HepG2 (cell line): ENCODE measurements around the gene ENTPD1. TPM values are rescaled to one million over a fixed set of nuclear protein-coding genes. Genes with fewer than 3 reads are reported as not detected.

Experiments used
- CBX1 ChIP-seq: IDR thresholded peaks from one replicate; pipeline ENCODE4 v1.6.1; 2016; ENCODE audit warnings: antibody characterized with exemption, low read depth
- ELF3 ChIP-seq: IDR thresholded peaks from 2 replicates; pipeline ENCODE4 v1.6.1; 2016; ENCODE audit warnings: missing genetic modification reagents, missing compliant biosample characterization
- ETV5 ChIP-seq: IDR thresholded peaks from 2 replicates; pipeline ENCODE4 v1.6.1; 2018; ENCODE audit warnings: missing biosample characterization, missing genetic modification reagents, inconsistent platforms, borderline replicate concordance
- FLYWCH1 ChIP-seq: sonication (generic); formaldehyde crosslinking; IDR thresholded peaks from 2 replicates; pipeline ENCODE4 v1.8.1; 2023; ENCODE audit warnings: mild to moderate bottlenecking, missing genetic modification reagents
- GTF2F1 ChIP-seq: fragments of 150-350 bp; IDR thresholded peaks from 2 replicates; pipeline ENCODE4 v1.6.1; 2014; ENCODE audit warnings: low read length
- HDAC2 ChIP-seq: sonication (generic); formaldehyde crosslinking; IDR thresholded peaks from 2 replicates; pipeline ENCODE4 v1.4.0; 2020; ENCODE audit warnings: missing genetic modification reagents
- MED13 ChIP-seq: sonication (generic); formaldehyde crosslinking; IDR thresholded peaks from 2 replicates; pipeline ENCODE4 v1.5.0; 2020; ENCODE audit warnings: missing genetic modification reagents
- MZF1 ChIP-seq: sonication (generic); formaldehyde crosslinking; IDR thresholded peaks from 2 replicates; pipeline ENCODE4 v1.8.1; 2023; ENCODE audit warnings: mild to moderate bottlenecking, missing genetic modification reagents, borderline replicate concordance
- PPARG ChIP-seq: conservative IDR thresholded peaks from 2 replicates; pipeline ENCODE4 v1.6.1; 2016; ENCODE audit warnings: missing biosample characterization, missing genetic modification reagents
- RAD21 ChIP-seq: fragments of 450-650 bp; formaldehyde crosslinking; IDR thresholded peaks from 2 replicates; pipeline ENCODE4 v1.5.0; 2020; ENCODE audit warnings: mild to moderate bottlenecking
- RFX5 ChIP-seq: IDR thresholded peaks from 2 replicates; pipeline ENCODE4 v1.6.1; 2011; ENCODE audit warnings: low read depth, low read length, improper control_type of control experiment
- SPEN ChIP-seq: sonication (generic); formaldehyde crosslinking; IDR thresholded peaks from 2 replicates; pipeline ENCODE4 v1.5.1; 2020; ENCODE audit warnings: low read depth, mild to moderate bottlenecking, missing genetic modification reagents
- TAF15 ChIP-seq: fragments of 200-400 bp; formaldehyde crosslinking; IDR thresholded peaks from one replicate; pipeline ENCODE4 v1.6.1; 2018; ENCODE audit warnings: mild to moderate bottlenecking, low read depth, low read length; ENCODE audit not compliant: poor library complexity, severe bottlenecking
- TEAD3 ChIP-seq: optimal IDR thresholded peaks from 2 replicates; pipeline ENCODE3; 2016; ENCODE audit warnings: borderline replicate concordance
- ZBTB7A ChIP-seq: sonication (generic); formaldehyde crosslinking; IDR thresholded peaks from 2 replicates; pipeline ENCODE4 v1.8.0; 2022; ENCODE audit warnings: mild to moderate bottlenecking, missing genetic modification reagents
- ZBTB8A ChIP-seq: sonication (generic); formaldehyde crosslinking; IDR thresholded peaks from 2 replicates; pipeline ENCODE4 v1.4.0; 2020; ENCODE audit warnings: mild to moderate bottlenecking, low read depth, missing genetic modification reagents, borderline replicate concordance
- ZC3H13 ChIP-seq: sonication (generic); formaldehyde crosslinking; IDR thresholded peaks from 2 replicates; pipeline ENCODE4 v1.8.1; 2023; ENCODE audit warnings: mild to moderate bottlenecking, missing genetic modification reagents, moderate library complexity
- ZFP41 ChIP-seq: sonication (generic); formaldehyde crosslinking; IDR thresholded peaks from 2 replicates; pipeline ENCODE4 v1.4.0; 2020; ENCODE audit warnings: mild to moderate bottlenecking, missing genetic modification reagents, borderline replicate concordance
- ZFY ChIP-seq: sonication (generic); formaldehyde crosslinking; IDR thresholded peaks from 2 replicates; pipeline ENCODE4 v1.4.0; 2020; ENCODE audit warnings: missing genetic modification reagents
- ZNF121 ChIP-seq: sonication (generic); formaldehyde crosslinking; IDR thresholded peaks from 2 replicates; pipeline ENCODE4 v1.5.0; 2020; ENCODE audit warnings: mild to moderate bottlenecking, missing genetic modification reagents
- ZNF350 ChIP-seq: sonication (generic); formaldehyde crosslinking; IDR thresholded peaks from 2 replicates; pipeline ENCODE4 v1.4.0; 2020; ENCODE audit warnings: mild to moderate bottlenecking, low read depth, missing genetic modification reagents, borderline replicate concordance
- ZNF432 ChIP-seq: sonication (generic); formaldehyde crosslinking; IDR thresholded peaks from 2 replicates; pipeline ENCODE4 v1.5.0; 2020; ENCODE audit warnings: missing genetic modification reagents, mild to moderate bottlenecking, borderline replicate concordance
- ZNF574 ChIP-seq: sonication (generic); formaldehyde crosslinking; IDR thresholded peaks from 2 replicates; pipeline ENCODE4 v1.4.0; 2020; ENCODE audit warnings: missing genetic modification reagents
- ZNF589 ChIP-seq: sonication (generic); formaldehyde crosslinking; conservative IDR thresholded peaks from 2 replicates; pipeline ENCODE4 v1.8.0; 2022; ENCODE audit warnings: mild to moderate bottlenecking, moderate library complexity, missing genetic modification reagents
- ZNF615 ChIP-seq: sonication (generic); formaldehyde crosslinking; IDR thresholded peaks from 2 replicates; pipeline ENCODE4 v1.5.0; 2020; ENCODE audit warnings: mild to moderate bottlenecking, missing genetic modification reagents, borderline replicate concordance
- ZNF629 ChIP-seq: sonication (generic); formaldehyde crosslinking; conservative IDR thresholded peaks from 2 replicates; pipeline ENCODE4 v1.5.0; 2020; ENCODE audit warnings: missing genetic modification reagents
- polyA plus RNA-seq, 8 experiments: library from polyadenylated mRNA; depleted of rRNA in 3 of 8; stranded (reverse) in 7 of 8; unstranded in 1 of 8; fragments of >200 nt; fragmentation: Illumina TruSeq in 4 of 8; extraction: Trizol in 4 of 8; gene quantifications; 2 replicates each; pipeline versions ENCODE4 v1.2.1 to v1.2.3, GENCODE V29; 2011 to 2016; ENCODE audit warnings: low read depth in 4 of 8, missing spikeins in 1 of 8, mixed read lengths in 1 of 8; ENCODE audit not compliant: insufficient read depth in 1 of 8
- total RNA-seq, 5 experiments: library from RNA; depleted of rRNA; stranded (reverse); fragments of >200 nt; fragmentation: Illumina TruSeq; extraction: Trizol; gene quantifications; 2 replicates each; pipeline ENCODE4 v1.2.3, GENCODE V29; 2016; ENCODE audit warnings: low read depth in 1 of 5
- TF ChIP-seq, protein P1 (sequence below): sonication (generic); formaldehyde crosslinking; IDR thresholded peaks from 2 replicates; pipeline ENCODE4 v1.9.0; 2021; ENCODE audit warnings: missing genetic modification reagents, borderline replicate concordance
- TF ChIP-seq, protein P2 (sequence below): sonication (generic); formaldehyde crosslinking; IDR thresholded peaks from 2 replicates; pipeline ENCODE4 v1.4.0; 2020; ENCODE audit warnings: missing genetic modification reagents

ENTPD1 gene
- total and polyA plus RNA-seq, 2 of the 13 experiments (the other 11 are each of a cell fraction or from before 2014, with no cell fraction given) = 0.07 TPM

GRCh38 chr10:95818668-95819067 lies 62.7 kb downstream of the ENTPD1 start (continued):
- TF ChIP-seq, protein P1, sequence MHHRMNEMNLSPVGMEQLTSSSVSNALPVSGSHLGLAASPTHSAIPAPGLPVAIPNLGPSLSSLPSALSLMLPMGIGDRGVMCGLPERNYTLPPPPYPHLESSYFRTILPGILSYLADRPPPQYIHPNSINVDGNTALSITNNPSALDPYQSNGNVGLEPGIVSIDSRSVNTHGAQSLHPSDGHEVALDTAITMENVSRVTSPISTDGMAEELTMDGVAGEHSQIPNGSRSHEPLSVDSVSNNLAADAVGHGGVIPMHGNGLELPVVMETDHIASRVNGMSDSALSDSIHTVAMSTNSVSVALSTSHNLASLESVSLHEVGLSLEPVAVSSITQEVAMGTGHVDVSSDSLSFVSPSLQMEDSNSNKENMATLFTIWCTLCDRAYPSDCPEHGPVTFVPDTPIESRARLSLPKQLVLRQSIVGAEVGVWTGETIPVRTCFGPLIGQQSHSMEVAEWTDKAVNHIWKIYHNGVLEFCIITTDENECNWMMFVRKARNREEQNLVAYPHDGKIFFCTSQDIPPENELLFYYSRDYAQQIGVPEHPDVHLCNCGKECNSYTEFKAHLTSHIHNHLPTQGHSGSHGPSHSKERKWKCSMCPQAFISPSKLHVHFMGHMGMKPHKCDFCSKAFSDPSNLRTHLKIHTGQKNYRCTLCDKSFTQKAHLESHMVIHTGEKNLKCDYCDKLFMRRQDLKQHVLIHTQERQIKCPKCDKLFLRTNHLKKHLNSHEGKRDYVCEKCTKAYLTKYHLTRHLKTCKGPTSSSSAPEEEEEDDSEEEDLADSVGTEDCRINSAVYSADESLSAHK = no peak
- TF ChIP-seq TAF15 (no peak), ZNF432 (CRISPR knock-in tag) (no peak), TEAD3 (CRISPR knock-in tag) (peak; percentile 96), ZC3H13 (CRISPR knock-in tag) (no peak), GTF2F1 (no peak), ZNF615 (CRISPR knock-in tag) (no peak), PPARG (no peak), ETV5 (CRISPR knock-in tag) (peak; percentile 49; the same call in 1 of the 2 replicates), ZBTB7A (CRISPR knock-in tag) (no peak; the same call in 1 of the 2 replicates), RAD21 (CRISPR knock-in tag) (no peak), ELF3 (CRISPR knock-in tag) (0 out of 2 replicates have a peak, but pooled peaks have one; percentile 18), MED13 (CRISPR knock-in tag) (no peak), SPEN (CRISPR knock-in tag) (no peak), FLYWCH1 (no peak), ZNF589 (no peak), ZNF629 (CRISPR knock-in tag) (no peak), ZNF350 (CRISPR knock-in tag) (no peak), ZBTB8A (CRISPR knock-in tag) (no peak), HDAC2 (CRISPR knock-in tag) (peak; percentile 33; the same call in 1 of the 2 replicates), ZNF121 (no peak), MZF1 (CRISPR knock-in tag) (no peak), ZFY (no peak), RFX5 (no peak), ZFP41 (CRISPR knock-in tag) (no peak), CBX1 (no peak), ZNF574 (CRISPR knock-in tag) (no peak)
- TF ChIP-seq, protein P2, sequence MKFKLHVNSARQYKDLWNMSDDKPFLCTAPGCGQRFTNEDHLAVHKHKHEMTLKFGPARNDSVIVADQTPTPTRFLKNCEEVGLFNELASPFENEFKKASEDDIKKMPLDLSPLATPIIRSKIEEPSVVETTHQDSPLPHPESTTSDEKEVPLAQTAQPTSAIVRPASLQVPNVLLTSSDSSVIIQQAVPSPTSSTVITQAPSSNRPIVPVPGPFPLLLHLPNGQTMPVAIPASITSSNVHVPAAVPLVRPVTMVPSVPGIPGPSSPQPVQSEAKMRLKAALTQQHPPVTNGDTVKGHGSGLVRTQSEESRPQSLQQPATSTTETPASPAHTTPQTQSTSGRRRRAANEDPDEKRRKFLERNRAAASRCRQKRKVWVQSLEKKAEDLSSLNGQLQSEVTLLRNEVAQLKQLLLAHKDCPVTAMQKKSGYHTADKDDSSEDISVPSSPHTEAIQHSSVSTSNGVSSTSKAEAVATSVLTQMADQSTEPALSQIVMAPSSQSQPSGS (CRISPR knock-in tag) = no peak
